Thymus (tissue), 11 donors: Measurements from ENCODE around the gene TMBIM1. TPM values are rescaled to one million over a fixed set of nuclear protein-coding genes. Genes with fewer than 3 reads are reported as not detected.

Experiments
- DNase-seq, 9 donors: peaks; one replicate each; pipeline ENCODE4 v3.0.0-alpha.2; 2013; ENCODE audit warnings: low spot score in 9 of 9, low read depth in 6 of 9, missing footprints in 1 of 9
- H3K27ac ChIP-seq, 2 donors: one replicate each; pipeline ENCODE4 v1.5.1; 2013; ENCODE audit warnings: control low read depth in 1 of 2, low read depth in 1 of 2, low read length in 1 of 2, mild to moderate bottlenecking in 1 of 2, moderate library complexity in 1 of 2
- H3K27me3 ChIP-seq, 2 donors: one replicate each; pipeline ENCODE4 v1.5.1; 2013; ENCODE audit warnings: low read length in 1 of 2; ENCODE audit not compliant: control insufficient read depth in 2 of 2, insufficient read depth in 1 of 2
- H3K36me3 ChIP-seq, 2 donors: one replicate each; pipeline ENCODE4 v1.5.1; 2013; ENCODE audit warnings: low read length in 1 of 2, mild to moderate bottlenecking in 1 of 2, moderate library complexity in 1 of 2; ENCODE audit not compliant: control insufficient read depth in 2 of 2, insufficient read depth in 2 of 2
- H3K4me1 ChIP-seq, 2 donors: one replicate each; pipeline ENCODE4 v1.5.1; 2013; ENCODE audit warnings: low read length in 2 of 2; ENCODE audit not compliant: control insufficient read depth in 2 of 2, insufficient read depth in 2 of 2
- H3K4me3 ChIP-seq, 2 donors: one replicate each; pipeline ENCODE4 v1.5.1; 2013; ENCODE audit warnings: low read length in 2 of 2, control low read depth in 1 of 2, mild to moderate bottlenecking in 1 of 2
- H3K9me3 ChIP-seq, 2 donors: one replicate each; pipeline ENCODE4 v1.5.1; 2013; ENCODE audit warnings: low read length in 1 of 2, mild to moderate bottlenecking in 1 of 2; ENCODE audit not compliant: control insufficient read depth in 2 of 2, insufficient read depth in 1 of 2
- WGBS: extraction: QIAGEN DNeasy Blood & Tissue Kit; methylation state at CpG from one replicate; pipeline ENCODE4 v1.1.7; 2013; 5-methylcytosine and 5-hydroxymethylcytosine counted together
- polyA plus RNA-seq: library from polyadenylated mRNA; stranded (reverse); fragments of 200-250 nt; gene quantifications from one replicate; pipeline ENCODE4 v1.2.3, GENCODE V29; 2013
- total RNA-seq: library from RNA; stranded (reverse); fragments of 120-200 nt; gene quantifications from one replicate; pipeline ENCODE4 v1.2.4, GENCODE V29; 2013
- donor health status: healthy.

TMBIM1 gene
- total and polyA plus RNA-seq, 2 donors: 44.0 to 56.2 TPM

GRCh38 chr2:218238887-218239286, 53.4 kb downstream of the TMBIM1 start:
- no peak overlapping the region for H3K4me3 ChIP-seq
- no peaks in the 10 kb centered on the region for H3K4me1 ChIP-seq
- H3K9me3 ChIP-seq: no peaks in the 10 kb centered on the region
- H3K36me3 ChIP-seq: peaks cover 51 to 91% of the 10 kb centered on the region in 2 donors
- H3K27ac ChIP-seq: no peak overlapping the region
- WGBS: 100% methylated on average over 1 of the region's 1 CpG
- DNase-seq: no peak
- H3K27me3 ChIP-seq: no peaks in the 10 kb centered on the region

GRCh38 chr2:218236829-218237228, 55.5 kb downstream of the TMBIM1 start:
- Histone ChIP-seq H3K4me1 (no peaks in the 10 kb centered on the region), H3K27me3 (no peaks in the 10 kb centered on the region), H3K9me3 (no peaks in the 10 kb centered on the region), H3K4me3 (no peak overlapping the region), H3K27ac (no peak overlapping the region), H3K36me3 (peaks cover 56 to 93% of the 10 kb centered on the region in 2 donors)
- 98% methylated on average over 4 of the region's 4 CpGs for WGBS
- no peak for DNase-seq

GRCh38 chr2:218235017-218235416, 57.3 kb downstream of the TMBIM1 start:
- WGBS: 97% methylated on average over 2 of the region's 2 CpGs

GRCh38 chr2:218234521-218234920, 57.8 kb downstream of the TMBIM1 start:
- no peak overlapping the region for H3K4me3 ChIP-seq
- H3K36me3 ChIP-seq: peaks cover 59 to 93% of the 10 kb centered on the region in 2 donors
- no peaks in the 10 kb centered on the region for H3K27me3 ChIP-seq
- no peaks in the 10 kb centered on the region for H3K9me3 ChIP-seq
- WGBS: 66% methylated on average over 3 of the region's 3 CpGs
- H3K27ac ChIP-seq: no peak overlapping the region
- DNase-seq: no peak
- H3K4me1 ChIP-seq: peaks cover 3 to 11% of the 10 kb centered on the region in 2 donors

More at GRCh38 chr2:218235017-218235416, 57.3 kb downstream of the TMBIM1 start:
- Histone ChIP-seq H3K27ac (no peak overlapping the region), H3K36me3 (peaks cover 60 to 95% of the 10 kb centered on the region in 2 donors), H3K9me3 (no peaks in the 10 kb centered on the region), H3K4me1 (peaks cover 2 to 8% of the 10 kb centered on the region in 2 donors), H3K27me3 (no peaks in the 10 kb centered on the region), H3K4me3 (no peak overlapping the region)
- no peak for DNase-seq

GRCh38 chr2:218233543-218233942, 58.8 kb downstream of the TMBIM1 start:
- Histone ChIP-seq H3K4me1 (peaks cover 5 to 14% of the 10 kb centered on the region in 2 donors), H3K36me3 (peaks cover 59 to 87% of the 10 kb centered on the region in 2 donors), H3K27me3 (no peaks in the 10 kb centered on the region), H3K27ac (no peak overlapping the region), H3K4me3 (no peak overlapping the region), H3K9me3 (no peaks in the 10 kb centered on the region)
- no peak for DNase-seq
- WGBS: 99% methylated on average over 4 of the region's 4 CpGs

GRCh38 chr2:218230882-218231281, 61.4 kb downstream of the TMBIM1 start:
- H3K4me1 ChIP-seq: peaks cover 5 to 17% of the 10 kb centered on the region in 2 donors

GRCh38 chr2:218229851-218230250, 62.5 kb downstream of the TMBIM1 start:
- Histone ChIP-seq H3K4me3 (no peak overlapping the region), H3K36me3 (peaks cover 52 to 80% of the 10 kb centered on the region in 2 donors), H3K9me3 (no peaks in the 10 kb centered on the region), H3K4me1 (peaks cover 5 to 17% of the 10 kb centered on the region in 2 donors), H3K27ac (peak overlapping the region; percentile 49 to 81), H3K27me3 (no peaks in the 10 kb centered on the region)
- no peak for DNase-seq
- 91% methylated on average over 4 of the region's 4 CpGs for WGBS

More at GRCh38 chr2:218230882-218231281, 61.4 kb downstream of the TMBIM1 start:
- no peaks in the 10 kb centered on the region for H3K9me3 ChIP-seq
- H3K4me3 ChIP-seq: no peak overlapping the region
- no peaks in the 10 kb centered on the region for H3K27me3 ChIP-seq
- WGBS: 48% methylated on average over 1 of the region's 1 CpG
- peak in 1 of 9 donors; percentile 24 for DNase-seq
- no peak overlapping the region for H3K27ac ChIP-seq
- peaks cover 57 to 80% of the 10 kb centered on the region in 2 donors for H3K36me3 ChIP-seq

- Histone ChIP-seq H3K9me3 (no peaks in the 10 kb centered on the region), H3K36me3 (peaks cover 55 to 80% of the 10 kb centered on the region in 2 donors), H3K27me3 (no peaks in the 10 kb centered on the region), H3K4me3 (no peak overlapping the region), H3K27ac (peak overlapping the region in 1 of 2 donors; percentile 81), H3K4me1 (peaks cover 5 to 17% of the 10 kb centered on the region in 2 donors)
- peak in 3 of 9 donors; percentile 34 to 68 (median 35) for DNase-seq
- WGBS: 9% methylated on average over 3 of the region's 3 CpGs
Measured at GRCh38 chr2:218229239-218229638, 63.1 kb downstream of the TMBIM1 start.

GRCh38 chr2:218228366-218229090, 63.8 kb downstream of the TMBIM1 start:
- Histone ChIP-seq H3K9me3 (no peaks in the 10 kb centered on the region), H3K4me3 (no peak overlapping the region), H3K27me3 (no peaks in the 10 kb centered on the region), H3K36me3 (peaks cover 55 to 82% of the 10 kb centered on the region in 2 donors), H3K4me1 (peaks cover 5 to 20% of the 10 kb centered on the region in 2 donors), H3K27ac (peak overlapping the region; percentile 66 to 81)
- 96% methylated on average over 6 of the region's 6 CpGs for WGBS
- no peak for DNase-seq
